Stimulated activated CD8-positive, alpha-beta memory T cell treated with anti-CD3 and anti-CD28 coated beads, Interleukin-15, amount 100 ng/mL, for 4 hours (primary cell): ENCODE data around the gene APOBEC4.

Experiments used
- DNase-seq, 2 donors: peaks; one replicate each; pipeline ENCODE4 v3.0.0-alpha.2; 2020; ENCODE audit warnings: low read depth in 2 of 2

The APOBEC4 gene

GRCh38 chr1:183675381-183675780 is 22.3 kb upstream of the APOBEC4 start:
- no peak for DNase-seq

- DNase-seq: no peak
These were observed 21.8 kb upstream of the APOBEC4 start for GRCh38 chr1:183674886-183675285.

- no peak for DNase-seq
These were observed 21.2 kb upstream of the APOBEC4 start for GRCh38 chr1:183674339-183674738.

- DNase-seq: no peak
These were observed 20.6 kb upstream of the APOBEC4 start for GRCh38 chr1:183673605-183674323.

- DNase-seq: no peak
These were observed 17.1 kb upstream of the APOBEC4 start for GRCh38 chr1:183670169-183670568.

- no peak for DNase-seq
These were observed 3.2 kb upstream of the APOBEC4 start for GRCh38 chr1:183656355-183656754.

GRCh38 chr1:183655562-183656075 is 2.5 kb upstream of the APOBEC4 start:
- peak; percentile 16 to 61 for DNase-seq

- no peak for DNase-seq
These were observed 1.6 kb upstream of the APOBEC4 start for GRCh38 chr1:183654706-183655105.

GRCh38 chr1:183653876-183654451 is 848 bp upstream of the APOBEC4 start:
- DNase-seq: no peak

GRCh38 chr1:183653462-183653794 is 312 bp upstream of the APOBEC4 start:
- no peak for DNase-seq

GRCh38 chr1:183652107-183652506 is 1.0 kb downstream of the APOBEC4 start:
- no peak for DNase-seq

GRCh38 chr1:183651612-183652011 is 1.5 kb downstream of the APOBEC4 start:
- DNase-seq: no peak

GRCh38 chr1:183648042-183648441 is 5.1 kb downstream of the APOBEC4 start:
- DNase-seq: no peak

GRCh38 chr1:183646776-183647175 is 6.3 kb downstream of the APOBEC4 start:
- no peak for DNase-seq

GRCh38 chr1:183645531-183645930 is 7.6 kb downstream of the APOBEC4 start:
- no peak for DNase-seq

GRCh38 chr1:183642166-183642565 is 10.9 kb downstream of the APOBEC4 start:
- DNase-seq: no peak

GRCh38 chr1:183640193-183640592 is 12.9 kb downstream of the APOBEC4 start:
- no peak for DNase-seq

GRCh38 chr1:183638649-183639387 is 14.3 kb downstream of the APOBEC4 start:
- no peak for DNase-seq

- no peak for DNase-seq
These were observed 16.3 kb downstream of the APOBEC4 start for GRCh38 chr1:183636783-183637182.

GRCh38 chr1:183636334-183636682 is 16.8 kb downstream of the APOBEC4 start:
- no peak for DNase-seq

- peak; percentile 89 to 93 for DNase-seq
These were observed 17.3 kb downstream of the APOBEC4 start, which contains the start of gene ARPC5 for GRCh38 chr1:183635606-183636333. ARPC5 (minus strand) TSS chr1:183635783; CDS start chr1:183635659, 124 bp downstream.

GRCh38 chr1:183635099-183635605 is 18.0 kb downstream of the APOBEC4 start:
- no peak for DNase-seq
